ENCODE measurements around the gene ANKDD1A.

ANKDD1A gene

DNA sequence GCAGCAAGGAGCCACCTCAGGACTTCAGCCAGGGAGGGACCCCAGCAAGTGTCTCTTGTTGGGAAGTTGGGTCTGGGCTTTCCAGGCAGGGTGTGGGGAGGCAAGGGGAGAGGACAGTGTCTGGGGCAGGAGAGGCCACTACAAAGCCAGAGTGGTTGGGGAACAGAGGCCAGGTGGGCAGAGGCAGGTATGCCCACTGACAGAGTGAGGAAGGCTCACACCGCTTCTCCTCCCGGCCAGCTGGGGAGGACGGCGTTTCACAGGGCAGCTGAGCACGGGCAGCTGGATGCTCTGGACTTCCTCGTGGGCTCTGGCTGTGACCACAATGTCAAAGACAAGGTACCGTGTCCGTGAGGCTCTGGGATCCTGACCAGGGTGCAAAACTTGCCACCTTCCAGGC is 15.0 kb downstream of the ANKDD1A start:
- DNase-seq = no peak

GRCh38 chr15:64928626-64929220 is 17.0 kb downstream of the ANKDD1A start:
- no peak for DNase-seq

DNA sequence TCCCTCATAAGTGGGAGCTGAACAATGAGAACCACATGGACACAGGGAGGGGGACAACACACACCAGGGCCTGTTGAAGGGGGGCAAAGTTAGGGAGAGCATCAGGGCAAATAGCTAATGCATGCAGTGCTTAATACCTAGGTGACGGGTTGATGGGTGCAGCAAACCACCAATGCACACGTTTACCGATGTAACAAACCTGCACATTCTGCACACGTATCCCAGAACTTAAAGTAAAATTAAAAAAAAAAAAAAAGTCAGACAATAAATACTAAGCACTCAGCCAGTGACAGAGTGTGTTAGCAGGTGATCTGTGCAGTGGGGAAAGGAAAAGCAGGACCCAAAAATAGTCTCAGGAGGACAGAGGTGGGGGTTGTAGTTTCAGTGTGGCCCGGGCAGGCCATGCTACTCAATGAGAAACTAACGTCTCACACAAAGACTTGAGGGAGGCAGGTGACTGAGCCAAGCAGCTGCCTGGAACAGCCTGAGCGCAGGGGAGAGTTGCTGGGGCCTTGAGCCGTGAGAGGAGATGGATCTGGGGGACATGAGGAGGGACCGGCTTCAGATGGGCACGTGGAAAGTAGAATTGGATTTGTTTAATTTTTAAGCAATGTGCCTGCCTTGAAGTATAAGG is 18.4 kb downstream of the ANKDD1A start:
- no peak for DNase-seq

- DNase-seq = no peak
Observed at GRCh38 chr15:64930778-64931371, 19.2 kb downstream of the ANKDD1A start.

- no peak for DNase-seq
Observed at GRCh38 chr15:64931381-64931780, 19.7 kb downstream of the ANKDD1A start.

DNA sequence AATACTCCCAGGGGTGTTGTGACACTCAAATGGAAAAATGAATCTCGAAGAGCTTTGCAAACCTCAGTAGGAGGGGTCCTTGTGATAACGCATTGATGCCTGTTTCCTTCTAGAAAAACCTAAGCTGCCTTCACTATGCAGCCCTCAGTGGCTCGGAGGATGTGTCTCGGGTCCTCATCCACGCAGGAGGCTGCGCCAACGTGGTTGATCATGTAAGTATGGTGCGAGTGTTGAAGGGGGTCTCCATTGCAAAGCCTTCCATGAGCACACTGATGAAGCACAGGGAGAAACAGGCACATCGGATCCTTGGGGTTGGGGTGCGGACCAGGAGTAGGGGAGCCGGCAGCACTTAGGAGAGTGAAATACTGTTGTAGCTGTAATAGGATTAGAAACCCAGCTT is 22.3 kb downstream of the ANKDD1A start:
- no peak for DNase-seq

DNA sequence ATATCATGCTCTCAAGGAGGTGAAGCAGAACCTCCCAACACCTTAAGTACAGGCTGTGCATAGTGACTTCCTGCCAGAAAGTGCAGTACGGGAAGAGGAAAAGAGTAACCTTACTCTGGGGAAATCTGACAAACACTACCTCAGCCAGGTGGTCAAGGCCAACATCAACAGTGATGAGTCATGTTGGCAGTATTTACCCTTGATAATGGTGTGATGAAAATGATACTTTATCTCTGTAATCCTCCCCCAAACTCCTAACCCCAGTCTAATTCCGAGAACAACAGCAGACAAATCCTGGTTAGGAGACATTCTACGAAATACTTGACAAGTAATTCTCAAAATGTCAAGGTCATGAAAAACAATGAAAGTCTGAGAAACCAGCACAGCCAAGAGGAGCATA is 26.5 kb downstream of the ANKDD1A start:
- DNase-seq = no peak

DNA sequence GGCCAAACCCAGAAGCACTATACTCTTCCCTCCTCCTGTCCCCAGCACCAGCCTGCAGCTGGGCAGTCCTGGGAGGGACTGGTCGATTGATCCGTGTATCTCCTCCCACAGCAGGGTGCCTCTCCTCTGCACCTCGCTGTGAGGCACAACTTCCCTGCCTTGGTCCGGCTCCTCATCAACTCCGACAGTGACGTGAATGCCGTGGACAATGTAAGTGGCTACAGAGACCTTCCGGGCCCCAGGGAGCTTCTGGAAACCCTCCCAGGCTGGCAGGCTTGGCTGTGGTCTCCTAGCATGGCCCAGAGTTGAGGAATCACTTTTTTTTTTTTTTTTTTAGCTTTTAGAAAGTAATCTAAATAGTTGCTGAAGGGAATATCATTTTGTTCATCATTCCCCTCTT is 30.7 kb downstream of the ANKDD1A start:
- DNase-seq = no peak

DNA sequence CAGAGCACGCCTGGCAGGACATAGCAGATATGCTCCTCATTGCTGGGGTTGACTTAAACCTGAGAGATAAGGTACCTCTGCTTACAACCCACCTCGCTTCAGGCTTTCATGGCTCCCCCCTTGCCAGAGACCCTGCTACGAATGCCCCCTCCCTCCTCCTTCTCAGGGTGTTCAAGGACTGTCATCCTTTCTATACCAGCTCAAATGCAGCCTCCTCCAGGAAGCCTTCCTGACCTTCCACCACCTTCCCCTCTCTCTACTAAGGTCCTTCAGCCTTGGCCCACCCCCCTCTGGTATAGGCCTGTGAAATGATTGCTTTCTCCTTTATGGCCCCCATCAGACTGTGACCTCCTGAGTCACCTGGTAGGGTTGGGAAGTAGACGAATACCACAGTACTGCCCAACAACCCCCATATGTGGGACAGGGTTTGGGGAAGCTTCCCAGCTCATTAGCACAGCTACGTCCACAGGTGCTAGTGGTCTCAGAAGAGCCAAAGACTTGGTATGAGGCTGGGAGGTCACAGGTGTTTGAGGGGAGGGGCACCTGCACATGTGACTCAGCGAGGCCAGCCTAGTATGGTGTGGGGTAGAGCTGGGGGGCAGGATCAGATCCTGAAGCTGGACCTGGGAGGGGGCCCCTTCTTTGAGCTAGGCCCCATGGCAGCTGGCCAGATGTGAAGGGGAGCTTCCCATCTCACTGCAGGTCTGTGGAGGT is 32.0 kb downstream of the ANKDD1A start:
- no peak for DNase-seq

DNA sequence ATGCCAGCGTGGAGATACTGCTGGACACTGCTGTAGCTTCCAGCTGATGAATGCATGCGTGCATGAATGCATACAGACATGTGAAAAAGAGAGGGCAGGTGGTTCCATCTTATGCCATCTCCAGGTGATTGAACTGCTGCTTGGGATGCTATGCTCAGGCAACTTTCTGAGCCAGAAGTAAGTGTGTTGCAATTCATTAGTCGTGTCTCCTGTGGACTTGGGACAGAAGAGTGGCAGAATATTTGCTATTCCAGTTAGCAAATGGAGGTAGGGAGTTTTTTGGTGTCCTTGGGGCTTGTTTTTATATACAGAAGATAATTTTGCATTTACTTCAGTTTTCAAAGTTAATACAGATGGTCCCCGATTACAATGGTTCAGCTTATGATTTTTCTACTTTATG is 33.3 kb downstream of the ANKDD1A start:
- DNase-seq = no peak

DNA sequence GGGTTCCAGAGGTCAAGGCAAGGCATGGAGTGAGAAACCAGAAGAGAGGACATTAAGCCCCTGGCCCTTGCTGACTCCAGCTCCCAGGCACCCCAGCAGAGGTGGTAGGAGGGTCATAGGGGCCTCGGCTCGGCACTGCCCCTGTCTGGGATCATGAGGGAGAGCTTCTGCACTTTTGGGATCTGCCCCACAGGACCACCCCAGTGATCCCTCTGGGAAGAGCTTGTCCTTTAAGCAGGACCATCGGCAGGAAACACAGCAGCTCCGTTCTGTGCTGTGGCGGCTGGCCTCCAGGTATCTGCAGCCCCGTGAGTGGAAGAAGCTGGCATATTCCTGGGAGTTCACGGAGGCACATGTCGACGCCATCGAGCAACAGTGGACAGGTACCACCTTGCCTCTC is 35.5 kb downstream of the ANKDD1A start:
- no peak for DNase-seq

DNA sequence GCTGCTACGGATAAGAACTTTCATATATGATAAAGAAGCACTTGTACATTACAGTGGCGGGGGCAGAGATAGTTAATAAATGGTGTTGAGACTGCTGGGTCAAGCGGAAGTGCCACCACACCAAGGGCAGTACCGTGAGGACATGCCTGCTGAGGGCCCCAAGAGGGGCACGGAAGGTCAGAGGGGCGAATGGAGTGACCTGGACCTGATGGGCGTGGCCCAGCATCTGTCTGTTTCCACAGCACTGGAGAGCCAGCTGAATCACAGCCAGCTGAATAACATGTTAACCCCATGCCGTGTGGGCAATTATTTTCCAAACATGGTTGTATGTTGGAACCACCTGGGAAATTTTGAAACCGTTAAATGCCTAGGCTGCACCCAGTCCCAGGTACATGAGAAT is 37.2 kb downstream of the ANKDD1A start:
- no peak for DNase-seq

DNA sequence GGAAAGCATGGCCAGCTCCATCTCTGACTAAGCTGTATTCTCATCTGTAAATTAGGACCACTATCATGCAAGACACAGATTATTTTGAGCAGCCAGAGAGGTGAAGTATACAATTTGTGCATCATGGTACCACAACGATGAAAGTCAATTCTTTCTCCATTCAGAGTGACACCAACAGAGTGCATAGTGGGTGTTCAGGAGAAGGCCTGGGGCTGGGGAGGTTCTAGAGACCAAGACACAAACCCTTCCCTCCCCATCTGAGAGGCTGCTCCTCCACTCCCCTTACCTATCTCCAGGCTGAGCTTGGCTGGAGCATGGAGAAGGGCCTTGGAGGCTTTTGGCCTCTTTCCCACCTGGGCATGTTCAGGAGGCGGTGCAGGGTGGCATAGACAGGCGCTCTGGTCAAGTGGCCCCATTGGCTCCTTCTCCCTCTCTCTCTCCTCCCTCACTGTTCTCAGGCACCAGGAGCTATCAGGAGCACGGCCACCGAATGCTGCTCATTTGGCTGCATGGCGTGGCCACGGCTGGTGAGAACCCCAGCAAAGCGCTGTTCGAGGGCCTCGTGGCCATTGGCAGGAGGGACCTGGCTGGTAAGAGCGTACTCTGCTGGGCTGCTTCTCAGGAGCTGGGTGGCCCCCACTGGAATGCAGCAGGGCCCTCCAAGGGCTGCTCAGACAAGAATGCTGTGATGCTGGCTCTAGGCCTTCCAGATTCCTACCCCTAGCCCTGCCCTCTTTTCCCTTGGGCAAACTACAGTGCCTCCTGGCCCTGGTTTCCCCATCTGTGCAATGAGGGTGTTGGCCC is 37.9 kb downstream of the ANKDD1A start:
- no peak for DNase-seq

GRCh38 chr15:64950888-64951287 is 39.2 kb downstream of the ANKDD1A start:
- no peak for DNase-seq

GRCh38 chr15:64951777-64952418 is 40.2 kb downstream of the ANKDD1A start:
- no peak for DNase-seq

DNA sequence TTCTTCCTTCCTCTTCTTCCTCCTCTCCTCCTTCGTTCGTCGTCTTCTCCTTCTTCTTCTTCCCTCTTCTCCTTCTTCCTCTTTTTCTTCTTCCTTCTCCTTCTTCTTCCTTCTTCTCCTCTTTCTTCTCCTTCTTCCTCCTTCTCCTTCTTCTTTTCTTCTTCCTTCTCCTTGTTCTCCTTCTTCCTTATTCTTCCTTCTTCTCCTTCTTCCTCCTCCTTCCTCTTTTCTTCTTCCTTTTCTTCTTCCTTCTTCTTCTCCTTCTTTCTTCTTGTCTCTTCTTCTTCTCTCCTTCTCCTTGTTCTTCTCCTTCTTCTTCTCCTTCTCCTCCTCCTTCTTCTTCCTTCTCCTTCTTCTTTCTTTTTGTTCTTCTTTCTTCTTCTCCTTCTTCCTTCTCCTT is 42.7 kb downstream of the ANKDD1A start:
- no peak for DNase-seq

DNA sequence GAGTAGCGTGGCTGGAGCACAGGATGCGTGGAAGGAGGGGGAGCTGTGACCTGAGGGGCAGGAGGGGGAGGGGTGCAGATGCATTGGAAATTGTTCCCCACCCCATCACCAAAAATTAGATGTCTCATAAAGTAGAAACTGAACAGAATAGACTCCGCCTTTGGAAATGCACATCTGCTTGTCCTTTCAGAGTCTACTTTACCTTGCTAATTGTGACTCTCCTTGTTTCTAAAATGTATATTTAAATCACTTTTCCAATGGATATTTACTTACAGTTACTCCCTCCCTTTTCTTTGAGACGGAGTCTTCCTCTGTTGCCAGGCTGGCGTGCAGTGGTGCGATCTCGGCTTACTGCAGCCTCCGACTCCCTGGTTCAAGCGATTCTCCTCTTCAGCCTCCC is 47.4 kb downstream of the ANKDD1A start:
- no peak for DNase-seq

GRCh38 chr15:64960153-64960552 is 48.5 kb downstream of the ANKDD1A start:
- no peak for DNase-seq

DNA sequence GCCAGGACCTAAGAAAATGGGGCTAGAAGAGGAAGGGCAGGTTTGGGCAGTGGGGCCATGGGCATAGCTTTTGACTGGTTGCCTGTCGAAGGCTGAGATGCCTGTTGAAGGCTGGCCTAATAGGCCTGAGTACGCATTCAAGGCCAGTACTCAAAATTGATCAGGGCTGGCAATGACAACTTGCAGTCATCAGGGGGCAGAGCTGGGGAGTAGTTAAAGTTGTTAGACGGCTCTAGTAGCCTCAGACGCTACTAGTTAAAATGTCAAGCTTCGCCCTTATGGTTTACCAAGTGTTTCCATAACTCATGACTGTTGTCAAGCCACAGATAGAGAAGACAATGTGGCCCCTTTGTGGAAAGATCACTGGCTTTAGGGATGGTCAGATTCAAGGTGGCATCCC is 49.3 kb downstream of the ANKDD1A start:
- DNase-seq = no peak

GRCh38 chr15:64969401-64969800 is 57.7 kb downstream of the ANKDD1A start:
- no peak for DNase-seq

- no peak for DNase-seq
Observed at GRCh38 chr15:64970698-64971097, 59.0 kb downstream of the ANKDD1A start.

DNA sequence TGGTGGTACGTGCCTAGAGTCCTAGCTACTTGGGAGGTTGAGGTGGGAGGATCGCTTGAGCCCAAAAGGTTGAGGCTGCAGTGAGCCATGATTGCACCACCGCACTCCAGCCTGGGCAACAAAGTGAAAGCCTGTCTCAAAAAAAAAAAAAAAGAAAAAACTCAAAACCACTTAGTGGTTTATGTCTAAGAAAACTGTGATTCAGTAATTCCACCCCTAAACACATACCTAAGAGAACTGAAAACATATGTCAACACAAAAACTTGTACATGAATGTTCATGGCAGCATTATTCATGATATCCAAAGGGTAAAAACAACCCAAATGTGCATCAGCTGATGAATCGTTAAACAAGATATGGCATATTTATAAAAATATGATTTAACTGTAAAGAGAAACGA is 63.7 kb downstream of the ANKDD1A start:
- DNase-seq = no peak

- no peak for DNase-seq
Observed at GRCh38 chr15:64979252-64979710, 67.6 kb downstream of the ANKDD1A start.

Data from NCI-H524 treated with DMSO at 0.1 percent for 48 hours (cell line).